Measurements from ENCODE around the gene EFCC1.

The EFCC1 gene

DNA sequence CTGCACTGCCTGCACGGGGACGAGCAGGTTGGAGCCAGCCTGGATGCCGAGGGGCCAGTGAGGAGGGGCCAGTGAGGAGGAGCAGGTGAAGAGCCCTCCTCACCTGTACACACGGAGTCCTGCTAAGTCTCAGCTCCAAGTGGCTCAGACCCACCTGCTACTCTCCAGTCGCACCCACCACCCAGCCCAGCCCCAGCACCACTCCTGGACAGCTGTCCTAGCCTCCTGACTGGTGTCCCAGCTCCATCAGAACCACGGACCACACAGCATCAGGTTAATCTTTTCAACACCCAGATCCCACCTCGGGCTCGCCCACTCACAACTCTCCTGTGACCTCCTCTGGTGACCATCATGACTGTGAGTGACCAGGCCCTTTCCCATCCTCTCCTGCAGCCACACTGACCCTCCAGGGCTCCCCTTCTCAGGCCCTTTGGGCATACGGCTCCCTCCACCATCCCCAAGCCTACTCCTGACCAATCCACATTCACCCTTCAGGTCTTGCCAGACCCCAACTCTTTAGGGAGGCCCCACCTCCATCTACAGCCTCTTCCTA lies 13.8 kb downstream of the EFCC1 start:
- FAIRE-seq, result no peak

DNA sequence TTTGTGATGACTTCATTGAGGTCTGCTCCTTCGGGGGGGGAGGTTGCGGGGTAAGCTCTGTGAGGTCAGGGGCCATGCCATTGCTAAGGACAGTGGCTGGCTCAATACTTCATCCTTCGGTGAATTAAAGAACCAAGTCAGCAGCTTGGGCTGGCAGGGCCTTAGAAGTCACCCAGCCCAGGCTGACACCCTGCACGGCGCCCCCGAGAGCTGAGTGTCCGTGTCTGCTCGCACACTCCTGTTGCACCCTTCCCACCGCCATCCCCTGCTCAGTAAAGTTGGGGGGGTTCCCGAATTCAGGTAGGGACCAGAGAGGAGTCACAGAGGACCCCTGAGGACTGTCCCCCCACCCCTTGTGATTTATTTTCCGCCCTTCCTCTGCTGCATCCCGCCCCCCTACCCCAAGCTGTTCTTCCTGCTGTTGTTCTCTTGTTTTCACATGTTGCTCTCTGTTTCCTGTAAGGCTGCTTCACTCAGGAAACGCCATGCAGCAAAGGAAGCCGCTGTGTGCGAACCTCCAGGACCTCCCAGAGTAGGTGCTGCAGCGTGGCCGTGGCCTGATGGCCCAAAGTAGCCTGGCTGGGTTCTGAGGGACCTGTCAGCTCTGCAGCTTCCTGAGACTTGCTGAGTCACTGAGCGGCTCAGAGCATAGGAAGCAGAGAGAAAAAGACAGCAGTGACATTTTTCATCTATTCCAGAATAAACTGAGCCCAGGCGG lies 14.4 kb downstream of the EFCC1 start:
- FAIRE-seq (no peak), DNase-seq (ENCODE audit: low spot score) (no peak)

More for the DNA sequence above, 13.8 kb downstream of the EFCC1 start:
- DNase-seq (ENCODE audit: low spot score), result no peak

DNA sequence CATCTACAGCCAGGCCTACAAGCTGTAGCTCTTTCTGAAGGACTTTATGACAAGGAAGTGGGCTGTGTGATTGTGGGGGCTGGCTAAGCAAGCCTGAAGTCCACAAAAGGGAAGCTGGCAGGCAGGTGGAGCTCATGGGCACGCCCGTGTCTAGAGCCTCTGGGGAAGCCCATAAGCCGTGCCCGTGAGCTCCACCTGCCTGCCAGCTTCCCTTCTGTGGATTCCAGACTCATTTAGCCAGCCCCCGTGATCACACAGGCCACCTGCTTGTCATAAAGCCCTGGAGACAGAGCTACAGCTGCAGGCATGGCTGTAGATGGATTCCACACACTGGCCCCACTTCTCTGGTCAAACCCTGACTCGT lies 15.2 kb downstream of the EFCC1 start:
- FAIRE-seq (no peak), DNase-seq (ENCODE audit: low spot score) (no peak)

GRCh38 chr3:129016720-129017483 lies 15.8 kb downstream of the EFCC1 start:
- DNase-seq (ENCODE audit: low spot score) (no peak), FAIRE-seq (no peak)

GRCh38 chr3:129017484-129017899 lies 16.4 kb downstream of the EFCC1 start:
- DNase-seq (ENCODE audit: low spot score), result no peak
- no peak for FAIRE-seq

GRCh38 chr3:129018271-129018670 lies 17.2 kb downstream of the EFCC1 start:
- DNase-seq (ENCODE audit: low spot score) (no peak), FAIRE-seq (no peak)

DNA sequence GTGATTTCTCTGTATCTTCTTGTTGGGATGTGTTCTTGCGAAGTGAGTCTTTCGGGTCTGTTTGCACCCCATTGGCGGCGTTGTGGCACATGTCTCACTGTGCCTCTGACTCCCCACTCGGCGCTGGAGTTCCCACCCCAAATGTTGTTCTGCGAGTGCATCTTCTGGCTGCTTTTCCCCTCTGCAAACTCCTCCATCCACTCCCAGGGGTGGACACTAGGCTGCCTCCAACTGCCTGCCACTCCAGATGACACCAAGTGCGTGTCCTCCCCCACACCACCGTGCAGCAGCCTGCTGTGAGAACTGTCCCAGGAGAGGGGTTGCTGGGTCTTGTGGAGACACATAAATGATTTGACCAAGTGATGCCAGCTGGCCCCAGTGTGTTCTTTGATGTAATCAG lies 17.6 kb downstream of the EFCC1 start:
- DNase-seq (ENCODE audit: low spot score), result no peak
- FAIRE-seq, result no peak

GRCh38 chr3:129019266-129019665 lies 18.2 kb downstream of the EFCC1 start:
- FAIRE-seq (no peak), DNase-seq (ENCODE audit: low spot score) (no peak)

DNA sequence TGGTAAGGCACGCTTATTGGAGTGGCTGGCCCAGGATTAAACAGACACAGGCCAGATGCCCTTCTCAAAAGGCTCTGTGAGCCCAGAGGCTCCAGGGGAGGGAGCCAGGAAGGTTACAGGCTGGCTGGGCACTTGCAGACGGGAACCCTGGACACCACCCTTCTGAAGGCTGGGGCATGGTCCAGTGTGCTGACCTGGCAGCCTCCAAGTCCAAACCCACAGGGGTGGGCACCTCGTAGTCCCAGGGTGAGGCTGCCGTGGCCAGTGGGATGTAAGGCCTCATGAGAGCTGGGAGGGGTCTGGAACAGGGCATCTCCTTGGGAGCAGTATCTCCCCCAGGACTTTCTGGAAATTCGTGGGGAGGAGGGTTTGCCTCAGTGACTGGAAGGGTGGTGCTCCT lies 19.6 kb downstream of the EFCC1 start:
- FAIRE-seq, result no peak

GRCh38 chr3:129021140-129021551 lies 20.0 kb downstream of the EFCC1 start:
- FAIRE-seq (no peak), DNase-seq (ENCODE audit: low spot score) (no peak)

More for the DNA sequence above, 19.6 kb downstream of the EFCC1 start:
- DNase-seq (ENCODE audit: low spot score), result no peak

DNA sequence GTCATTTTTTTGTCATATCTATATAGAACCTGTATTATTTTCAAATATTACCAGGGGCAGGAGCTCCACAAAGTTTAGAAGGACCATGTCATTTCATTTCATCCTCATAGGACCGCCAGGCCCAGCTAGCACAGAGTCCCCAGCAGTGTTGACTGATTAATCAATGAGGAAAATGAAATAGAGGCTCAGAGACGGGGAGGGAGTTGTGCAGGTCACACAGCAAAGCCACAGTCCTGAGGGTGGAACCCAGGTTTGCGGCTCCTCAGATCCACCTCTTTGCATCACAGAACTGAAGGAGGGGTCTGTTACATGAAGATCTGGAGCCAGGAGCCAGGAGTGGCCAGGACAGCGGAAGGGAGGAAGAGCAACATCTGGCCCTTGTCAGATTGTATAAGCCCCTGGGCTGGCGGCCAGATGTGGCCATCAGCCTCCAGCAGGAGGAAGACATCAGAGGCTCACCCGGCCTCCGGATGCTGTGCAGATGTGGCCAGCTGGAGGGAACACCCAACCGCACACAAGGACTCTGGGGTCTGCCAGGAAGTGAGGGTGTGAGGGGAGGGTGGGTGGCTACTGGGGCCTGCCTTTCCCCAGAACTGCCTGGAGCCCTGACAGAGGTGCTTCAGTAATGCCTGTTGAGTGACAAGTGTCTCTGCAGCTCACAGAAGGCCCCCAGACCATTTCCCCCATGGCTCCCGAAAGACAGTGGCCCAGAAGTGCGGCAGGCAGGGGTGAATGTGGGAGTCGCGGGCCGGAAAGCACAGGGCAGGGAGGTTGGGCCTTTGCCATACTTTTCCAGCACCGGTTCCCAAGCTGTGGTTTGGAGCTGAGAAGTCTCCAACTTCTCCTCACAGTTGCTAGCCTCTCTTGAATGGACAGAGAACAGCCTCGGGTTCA lies 21.3 kb downstream of the EFCC1 start:
- no peak for DNase-seq (ENCODE audit: low spot score)
- no peak for FAIRE-seq

- DNase-seq (ENCODE audit: low spot score) (no peak), FAIRE-seq (no peak)
These were observed 21.9 kb downstream of the EFCC1 start for GRCh38 chr3:129023008-129023358.

DNA sequence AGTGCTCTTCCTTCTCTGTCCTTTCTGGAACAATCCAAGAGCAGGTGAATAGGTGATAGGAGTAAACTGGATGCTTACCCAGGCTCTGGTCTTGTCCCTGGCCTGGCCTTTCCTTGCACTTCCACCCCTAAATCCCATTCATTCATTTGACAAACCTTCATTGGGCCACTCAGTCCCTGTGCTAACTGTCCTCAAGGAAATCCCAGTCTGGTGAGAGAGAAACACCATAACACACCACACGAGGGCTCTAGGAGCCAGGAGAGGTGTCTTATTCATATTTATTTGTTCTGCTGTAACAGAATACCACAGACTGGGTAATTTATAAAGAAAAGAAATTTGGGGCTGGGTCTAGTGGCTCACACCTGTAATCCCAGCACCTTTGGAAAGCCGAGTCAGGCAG lies 22.8 kb downstream of the EFCC1 start:
- DNase-seq (ENCODE audit: low spot score), result no peak
- no peak for FAIRE-seq

DNA sequence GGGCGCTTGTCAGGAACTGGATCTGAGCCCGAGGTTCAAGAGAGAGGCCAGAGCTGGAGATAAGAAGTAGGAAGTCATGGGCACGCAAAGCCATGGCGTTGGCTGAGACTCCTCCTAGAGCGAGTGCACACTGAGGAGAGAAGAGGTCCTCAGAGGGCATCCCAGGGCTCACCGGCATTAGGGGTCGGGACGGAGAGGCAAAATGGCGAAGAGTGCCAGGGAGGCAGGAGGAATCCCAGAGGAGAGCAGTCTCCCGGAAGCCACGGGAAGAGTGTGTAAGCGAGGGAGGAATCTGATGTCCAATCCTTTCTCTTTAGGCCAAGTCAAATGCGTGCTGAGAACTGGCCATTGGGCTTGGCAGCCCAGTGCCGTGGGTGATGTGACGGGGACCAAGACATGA lies 24.0 kb downstream of the EFCC1 start:
- DNase-seq (ENCODE audit: low spot score) (no peak), FAIRE-seq (no peak)

- FAIRE-seq (no peak), DNase-seq (ENCODE audit: low spot score) (no peak)
These were observed 24.8 kb downstream of the EFCC1 start for GRCh38 chr3:129025691-129026435.

DNA sequence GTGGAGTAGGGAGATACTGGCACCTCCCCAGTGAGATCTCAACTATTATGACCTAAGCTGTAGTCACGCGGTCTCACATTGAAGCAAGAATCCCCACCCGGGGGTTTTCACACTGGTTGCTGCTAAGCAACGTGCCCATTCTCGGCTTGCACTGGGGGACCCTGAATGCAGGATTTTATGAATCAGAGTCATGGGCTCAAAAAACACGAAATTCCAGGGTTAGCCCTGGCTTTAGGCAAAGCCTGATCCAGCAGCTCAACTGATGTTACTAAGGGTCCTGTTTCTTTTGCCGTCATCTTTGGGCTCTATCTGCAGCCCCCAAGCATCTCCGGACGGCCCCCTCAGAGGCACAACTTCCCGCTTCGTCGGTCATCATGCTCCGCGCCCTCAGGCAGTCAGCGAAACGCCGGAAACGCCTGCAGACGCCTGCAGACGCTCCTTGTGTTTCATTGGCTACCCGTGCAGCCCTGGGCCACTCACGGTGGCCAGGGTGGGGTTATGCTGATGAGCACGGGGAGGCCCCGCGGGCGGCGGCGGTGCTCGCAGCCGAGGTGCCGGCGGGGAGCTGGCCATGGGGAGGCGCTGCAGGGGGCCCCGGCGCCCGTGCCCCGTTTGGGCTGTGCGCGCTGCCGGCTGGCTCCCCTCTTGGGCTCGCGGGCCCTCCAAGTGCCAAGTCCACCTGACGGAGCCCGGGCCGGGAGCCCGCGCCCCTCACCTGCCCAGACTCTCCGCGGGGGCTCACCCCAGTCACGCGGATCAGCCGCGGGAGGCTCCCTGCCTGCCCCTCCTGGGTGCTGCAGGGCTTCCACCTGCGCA lies 25.8 kb downstream of the EFCC1 start:
- DNase-seq (ENCODE audit: low spot score) (no peak), FAIRE-seq (no peak)

DNA sequence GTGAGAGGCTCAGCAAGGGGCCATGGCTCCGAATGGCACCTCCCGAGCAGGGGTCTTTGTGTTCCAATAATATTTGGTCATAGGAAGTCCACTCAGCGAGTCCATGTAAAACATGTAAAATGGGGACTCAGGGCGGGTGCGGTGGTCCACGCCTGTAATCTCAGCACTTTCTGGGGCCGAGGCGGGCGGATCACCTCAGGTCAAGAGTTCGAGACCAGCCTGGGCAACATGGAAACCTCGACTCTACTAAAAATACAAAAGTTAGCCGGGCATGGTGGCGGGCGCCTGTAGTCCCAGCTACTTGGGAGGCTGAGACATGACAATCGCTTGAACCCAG lies 26.4 kb downstream of the EFCC1 start:
- no peak for FAIRE-seq

GRCh38 chr3:129028866-129029265 lies 27.8 kb downstream of the EFCC1 start:
- DNase-seq (ENCODE audit: low spot score) (no peak), FAIRE-seq (no peak)

More for the DNA sequence above, 26.4 kb downstream of the EFCC1 start:
- no peak for DNase-seq (ENCODE audit: low spot score)

DNA sequence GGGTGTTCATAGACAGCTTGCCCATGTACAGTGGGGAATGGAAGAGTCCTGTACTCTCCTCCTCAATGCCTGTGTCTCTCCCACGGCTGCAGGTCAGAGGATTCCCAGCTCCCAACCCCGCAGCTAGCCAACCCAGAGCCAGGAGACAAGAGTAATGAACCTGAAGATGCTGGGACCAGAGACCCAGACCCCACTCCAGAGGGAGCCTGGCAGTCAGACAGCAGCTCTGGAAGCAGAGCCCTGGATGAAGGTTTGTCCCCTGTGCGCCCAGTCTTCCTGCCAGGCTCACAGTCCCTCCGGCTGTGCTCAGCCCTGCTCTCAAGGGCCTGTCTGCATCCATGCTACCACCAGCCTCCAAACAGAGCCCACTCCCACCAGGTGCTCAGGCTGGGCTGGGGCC lies 29.5 kb downstream of the EFCC1 start:
- FAIRE-seq, result no peak

DNA sequence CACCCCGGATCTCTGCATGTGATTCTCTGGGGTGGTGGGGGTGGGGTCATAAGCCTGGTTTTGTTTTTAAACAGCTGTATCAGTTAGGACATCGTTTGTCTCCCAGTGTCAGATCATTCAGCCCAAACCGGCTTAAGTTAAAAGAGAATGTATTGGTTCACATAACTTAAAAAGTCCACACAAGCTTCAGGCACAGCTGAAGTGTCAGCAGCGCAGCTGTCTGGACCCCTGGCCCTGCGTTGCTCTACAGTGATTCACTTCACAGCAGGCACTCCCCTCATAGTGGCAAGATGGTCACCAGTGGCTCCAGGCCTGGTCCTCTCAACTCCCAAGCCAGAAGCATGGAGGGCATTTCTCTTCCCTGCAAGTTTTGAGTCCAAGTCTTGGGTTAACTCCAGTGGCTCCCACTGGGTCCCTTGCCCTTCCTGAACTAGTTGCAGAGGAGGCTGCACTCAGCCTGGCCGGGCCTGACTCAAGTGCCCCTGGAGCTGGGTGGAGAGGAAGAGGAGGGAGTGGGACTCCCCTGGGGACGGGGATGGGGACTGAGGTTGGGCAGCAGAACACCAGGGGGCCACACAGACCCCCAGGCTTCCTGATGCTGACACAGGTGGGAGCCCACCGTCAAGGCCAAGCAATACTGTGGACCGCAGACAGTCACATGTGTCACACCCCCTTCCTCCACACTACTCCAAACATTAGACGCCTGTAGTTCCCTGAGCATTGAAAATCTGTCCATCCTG lies 30.5 kb downstream of the EFCC1 start:
- no peak for DNase-seq (ENCODE audit: low spot score)
- FAIRE-seq, result no peak

More for the DNA sequence above, 29.5 kb downstream of the EFCC1 start:
- no peak for DNase-seq (ENCODE audit: low spot score)
